NCI-H510A (cell line): Measurements from ENCODE around the gene TMEM135.
"Not testable (repeated sequence)": the region's sequence is repeated elsewhere in the genome, so short reads cannot be mapped to it uniquely, and the experiment has no call there.

ENCODE experiments used
- DNase-seq: peaks from one replicate; lab custom pipeline; 2025; lab: John Stamatoyannopoulos, UW

Gene TMEM135

GRCh38 chr11:87141980-87142514 lies 104.3 kb downstream of the TMEM135 start:
- DNase-seq = no peak

DNA sequence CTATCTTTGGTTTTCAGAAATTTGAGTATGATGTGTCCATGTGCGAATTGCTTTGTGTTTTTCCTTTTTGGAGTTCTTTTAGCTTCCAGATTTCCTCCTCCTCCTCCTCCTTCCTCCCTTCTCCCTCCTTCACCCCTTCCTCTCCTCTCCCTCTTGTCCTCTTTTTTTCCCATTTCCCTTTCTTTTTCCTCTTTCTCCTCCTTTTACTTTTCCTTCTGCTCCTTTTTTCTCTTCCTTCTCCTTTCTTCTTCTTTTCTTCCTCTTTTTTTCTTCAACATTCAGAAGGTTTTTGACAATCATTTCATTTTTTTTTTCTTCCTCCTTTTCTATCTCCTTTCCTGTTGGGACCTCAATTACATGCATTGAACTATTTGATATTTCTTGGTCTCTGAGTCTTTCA lies 104.9 kb downstream of the TMEM135 start:
- DNase-seq = no peak

GRCh38 chr11:87143641-87144040 lies 105.9 kb downstream of the TMEM135 start:
- DNase-seq = no peak

GRCh38 chr11:87144252-87144651 lies 106.5 kb downstream of the TMEM135 start:
- DNase-seq = no peak

DNA sequence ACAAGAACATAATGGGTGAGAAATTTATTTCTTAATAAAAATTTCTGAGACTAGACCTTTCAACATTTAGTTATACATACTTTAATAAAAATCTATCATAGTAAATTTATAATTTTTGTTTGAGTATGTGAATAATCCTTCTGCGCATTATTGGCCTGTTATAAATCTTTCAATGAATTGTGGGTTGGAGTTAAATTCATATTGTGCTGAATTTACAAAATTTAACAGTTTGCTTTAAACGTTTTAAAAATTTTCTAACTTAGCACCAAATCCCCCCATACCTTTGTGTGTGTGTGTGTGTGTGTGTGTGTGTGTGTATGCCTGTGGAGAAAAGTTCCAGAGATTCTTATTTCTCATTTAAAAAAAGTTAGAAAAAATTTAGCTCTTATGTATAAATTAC lies 111.0 kb downstream of the TMEM135 start:
- DNase-seq = no peak

- DNase-seq = not testable (repeated sequence)
These were observed 112.0 kb downstream of the TMEM135 start for GRCh38 chr11:87149782-87150181.

DNA sequence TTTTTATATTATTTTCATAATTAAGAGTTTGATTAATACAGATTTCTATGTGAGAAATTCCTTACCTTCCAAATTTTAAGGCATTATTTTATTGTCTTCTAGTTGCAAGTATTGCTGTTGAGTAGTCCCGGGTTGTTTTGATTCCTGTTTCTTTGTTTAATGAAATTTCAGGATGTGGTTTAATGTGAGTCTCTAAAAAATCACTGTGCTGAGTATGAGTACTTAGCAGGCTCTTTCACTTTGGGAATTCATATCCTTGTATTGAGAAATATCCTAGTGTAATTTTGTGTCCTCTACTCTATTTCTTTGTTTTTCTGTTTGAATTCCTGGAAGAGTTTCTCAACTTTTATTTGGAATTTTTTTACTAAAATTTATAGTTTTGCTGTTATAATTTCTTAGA lies 113.2 kb downstream of the TMEM135 start:
- no peak for DNase-seq

DNA sequence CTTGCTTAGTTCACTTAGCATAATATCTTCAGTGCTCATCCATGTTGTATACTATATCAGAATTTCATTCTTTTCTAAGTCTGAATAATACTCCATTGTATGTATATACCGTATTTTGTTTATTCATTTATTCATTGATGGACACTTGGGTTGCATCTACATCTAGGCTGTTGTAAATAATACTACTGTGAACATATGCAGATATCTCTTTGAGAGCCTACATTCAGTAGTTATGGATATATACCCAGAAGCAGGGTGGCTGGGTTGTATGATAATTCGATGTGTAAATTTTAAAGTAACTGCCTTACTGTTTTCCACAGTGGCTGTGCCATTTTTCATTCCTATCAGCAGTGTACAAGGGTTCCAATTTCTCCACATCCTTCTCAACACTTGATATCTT lies 116.5 kb downstream of the TMEM135 start:
- no peak for DNase-seq

- no peak for DNase-seq
These were observed 119.2 kb downstream of the TMEM135 start for GRCh38 chr11:87156970-87157369.

- DNase-seq = not testable (repeated sequence)
These were observed 131.3 kb downstream of the TMEM135 start for GRCh38 chr11:87169076-87169475.

GRCh38 chr11:87173185-87174039 lies 135.7 kb downstream of the TMEM135 start:
- DNase-seq = peak; percentile 9

DNA sequence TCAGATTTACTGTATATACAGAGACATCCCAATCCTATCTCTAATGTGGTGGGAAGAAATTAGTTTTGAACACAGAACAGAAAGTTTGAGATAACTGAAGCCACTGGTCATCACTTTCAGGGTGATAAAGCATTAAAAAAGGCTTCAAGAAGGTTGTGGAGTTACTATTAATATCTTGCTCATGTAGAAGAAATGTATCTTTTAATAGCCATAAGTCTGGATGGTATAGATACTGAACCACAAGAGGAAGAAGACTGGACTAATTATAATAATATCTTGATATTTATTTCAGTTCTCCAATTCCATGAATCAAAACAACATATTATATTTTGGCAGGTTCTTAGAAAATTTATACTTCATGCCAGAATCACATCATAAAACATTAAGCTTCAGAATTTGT lies 137.1 kb downstream of the TMEM135 start:
- DNase-seq = no peak

GRCh38 chr11:87176044-87176443 lies 138.3 kb downstream of the TMEM135 start:
- DNase-seq = no peak

DNA sequence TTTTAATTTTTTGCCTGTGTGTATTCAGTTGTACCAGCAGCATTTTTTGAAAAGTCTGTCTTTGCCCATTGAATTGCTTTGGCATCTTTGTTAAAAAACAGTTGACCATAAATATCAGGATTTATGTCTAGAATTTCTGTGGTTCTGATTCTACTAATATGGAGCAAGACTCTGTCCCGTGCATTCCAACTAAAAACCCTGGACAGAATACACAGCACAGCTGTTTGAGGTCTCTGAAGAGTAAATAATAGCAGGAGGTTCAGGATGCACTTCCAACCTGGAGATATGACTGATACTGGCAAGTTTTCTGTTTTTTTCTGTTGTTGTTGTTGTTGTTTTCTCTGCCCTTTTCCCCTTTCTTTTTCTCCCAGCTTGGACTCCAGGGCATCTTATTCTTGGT lies 141.9 kb downstream of the TMEM135 start:
- DNase-seq = no peak

GRCh38 chr11:87180742-87181141 lies 143.0 kb downstream of the TMEM135 start:
- DNase-seq = no peak

- no peak for DNase-seq
These were observed 143.4 kb downstream of the TMEM135 start for GRCh38 chr11:87181143-87181542.

DNA sequence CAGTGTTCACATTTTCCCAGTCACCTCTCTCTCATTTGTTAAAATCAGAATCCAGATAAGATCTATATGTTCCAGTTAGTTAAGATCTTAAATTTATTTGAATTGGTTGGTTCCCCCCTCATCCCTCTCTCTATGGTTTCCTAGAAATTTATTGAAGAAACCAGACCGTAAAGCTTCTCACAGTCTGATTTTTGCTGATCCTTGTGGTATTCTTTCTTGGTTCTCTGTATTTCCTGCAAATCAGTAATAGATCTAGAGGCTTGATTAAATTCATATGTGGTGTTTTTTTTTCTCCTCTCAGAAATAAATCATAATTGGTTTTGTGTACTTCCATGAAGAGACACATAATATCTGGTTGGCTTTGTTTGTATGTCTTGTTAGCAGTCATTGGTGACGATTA lies 147.5 kb downstream of the TMEM135 start:
- no peak for DNase-seq

GRCh38 chr11:87187076-87187475 lies 149.3 kb downstream of the TMEM135 start:
- DNase-seq = no peak

- no peak for DNase-seq
These were observed 150.2 kb downstream of the TMEM135 start for GRCh38 chr11:87187930-87188329.

GRCh38 chr11:87188396-87188795 lies 150.7 kb downstream of the TMEM135 start:
- not testable (repeated sequence) for DNase-seq

- not testable (repeated sequence) for DNase-seq
These were observed 151.2 kb downstream of the TMEM135 start for GRCh38 chr11:87188921-87189320.

DNA sequence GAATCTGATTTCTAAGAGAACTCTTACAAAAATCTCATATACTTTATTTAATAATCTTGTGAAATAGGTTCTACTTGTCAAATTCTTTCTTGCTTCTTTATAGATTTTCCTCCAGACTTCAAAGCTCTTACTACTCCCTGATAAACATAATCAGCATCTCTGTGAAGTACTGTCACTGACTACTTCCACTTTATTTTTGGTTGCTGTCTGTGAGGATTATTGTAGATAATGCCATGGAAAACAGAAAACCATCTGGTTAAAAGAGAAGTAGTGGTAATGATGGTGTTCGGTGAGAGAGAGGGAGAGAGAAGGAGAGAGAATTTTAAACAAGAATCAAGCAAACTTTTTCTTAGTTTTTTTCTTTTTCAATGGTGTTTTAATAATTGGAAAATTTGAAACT lies 152.3 kb downstream of the TMEM135 start:
- DNase-seq = no peak

GRCh38 chr11:87193756-87194470 lies 156.2 kb downstream of the TMEM135 start:
- no peak for DNase-seq
